Left ventricle myocardium inferior (tissue), 1 donor: ENCODE measurements around the gene PDZD2. TPM values are rescaled to one million over a fixed set of nuclear protein-coding genes. Genes with fewer than 3 reads are reported as not detected.
A peak's percentile ranks its signal among the peaks of the same experiment; 100 is the strongest.
"Not testable (repeated sequence)": the region's sequence is repeated elsewhere in the genome, so short reads cannot be mapped to it uniquely, and the experiment has no call there.

Experiments used
- DNase-seq: peaks from one replicate; pipeline ENCODE4 v3.0.0-alpha.2; 2020
- H3K27ac ChIP-seq: fragments of 200-600 bp; replicated peaks from 2 replicates; pipeline ENCODE4 v1.8.0; 2021
- H3K27me3 ChIP-seq: fragments of 200-600 bp; 2 replicates; pipeline ENCODE4 v1.8.0; 2021; ENCODE audit warnings: low read depth
- H3K36me3 ChIP-seq: fragments of 200-600 bp; 2 replicates; pipeline ENCODE4 v1.8.0; 2021
- H3K4me1 ChIP-seq: fragments of 200-600 bp; 2 replicates; pipeline ENCODE4 v1.8.0; 2021
- H3K4me3 ChIP-seq: fragments of 200-600 bp; 2 replicates; pipeline ENCODE4 v1.8.0; 2021; ENCODE audit warnings: mild to moderate bottlenecking, moderate library complexity
- H3K9me3 ChIP-seq: fragments of 200-600 bp; replicated peaks from 2 replicates; pipeline ENCODE4 v1.8.0; 2021
- intact Hi-C: fragments of 100-400 bp; cut with micrococcal nuclease; formaldehyde crosslinking; loops from one replicate; pipeline ENCODE4 v1.11.0; 2022
- total RNA-seq: library from RNA; stranded (reverse); fragmentation: NEBNext Ultra II Directional; extraction: Animal tissue kit (Norgen Biotek cat#: 25700); gene quantifications from one replicate; pipeline ENCODE4 v1.2.1, GENCODE V29; 2021
- TF ChIP-seq, protein P1 (sequence below): fragments of 200-600 bp; IDR thresholded peaks from 2 replicates; pipeline ENCODE4 v1.8.0; 2021; ENCODE audit warnings: antibody characterized with exemption, mild to moderate bottlenecking, borderline replicate concordance
- donor health status: DM: no; HTN: yes; CAD: no; lungs with severe emphysema.

PDZD2 gene
- total RNA-seq, 1 donor from 2014 or later: 120 TPM

DNA sequence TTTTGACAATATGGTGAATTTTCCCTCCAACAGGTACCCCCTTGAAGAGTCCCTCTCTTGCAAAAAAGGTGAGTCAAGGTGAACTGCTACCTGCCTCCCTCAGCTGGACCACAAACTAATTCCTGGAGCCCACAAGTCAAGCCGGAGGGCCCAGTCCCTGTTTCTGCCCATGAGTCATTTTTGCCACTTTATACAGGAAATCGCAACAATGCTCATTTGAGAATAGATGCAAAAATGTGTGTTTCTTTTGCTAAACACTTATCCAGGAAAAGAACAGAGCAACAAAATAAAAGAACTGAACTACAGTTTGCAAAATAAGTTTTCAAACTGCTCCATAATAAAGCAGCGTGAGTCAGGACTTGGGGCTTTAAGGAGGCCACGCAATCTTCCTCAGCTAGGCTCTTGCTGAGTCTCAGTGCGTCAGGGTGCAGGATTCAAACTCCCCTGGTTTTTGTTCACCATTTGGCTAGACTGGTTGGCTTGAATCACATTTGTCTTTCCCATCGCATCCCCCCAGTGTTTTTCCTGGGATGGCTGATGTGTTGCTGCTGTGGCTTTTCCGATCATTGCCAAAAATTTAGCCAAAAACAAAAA is 432.5 kb downstream of the PDZD2 start:
- DNase-seq: no peak
- TF ChIP-seq, protein P1, sequence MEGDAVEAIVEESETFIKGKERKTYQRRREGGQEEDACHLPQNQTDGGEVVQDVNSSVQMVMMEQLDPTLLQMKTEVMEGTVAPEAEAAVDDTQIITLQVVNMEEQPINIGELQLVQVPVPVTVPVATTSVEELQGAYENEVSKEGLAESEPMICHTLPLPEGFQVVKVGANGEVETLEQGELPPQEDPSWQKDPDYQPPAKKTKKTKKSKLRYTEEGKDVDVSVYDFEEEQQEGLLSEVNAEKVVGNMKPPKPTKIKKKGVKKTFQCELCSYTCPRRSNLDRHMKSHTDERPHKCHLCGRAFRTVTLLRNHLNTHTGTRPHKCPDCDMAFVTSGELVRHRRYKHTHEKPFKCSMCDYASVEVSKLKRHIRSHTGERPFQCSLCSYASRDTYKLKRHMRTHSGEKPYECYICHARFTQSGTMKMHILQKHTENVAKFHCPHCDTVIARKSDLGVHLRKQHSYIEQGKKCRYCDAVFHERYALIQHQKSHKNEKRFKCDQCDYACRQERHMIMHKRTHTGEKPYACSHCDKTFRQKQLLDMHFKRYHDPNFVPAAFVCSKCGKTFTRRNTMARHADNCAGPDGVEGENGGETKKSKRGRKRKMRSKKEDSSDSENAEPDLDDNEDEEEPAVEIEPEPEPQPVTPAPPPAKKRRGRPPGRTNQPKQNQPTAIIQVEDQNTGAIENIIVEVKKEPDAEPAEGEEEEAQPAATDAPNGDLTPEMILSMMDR: no peak
- intact Hi-C loops: no loop called here
- no peak overlapping the region for H3K4me3 ChIP-seq
- H3K4me1 ChIP-seq: peaks cover 29% of the 10 kb centered on the region
- H3K27me3 ChIP-seq: no peaks in the 10 kb centered on the region
- H3K27ac ChIP-seq: peak overlapping the region; percentile 4
- H3K36me3 ChIP-seq: peaks cover 84% of the 10 kb centered on the region
- no peaks in the 10 kb centered on the region for H3K9me3 ChIP-seq

DNA sequence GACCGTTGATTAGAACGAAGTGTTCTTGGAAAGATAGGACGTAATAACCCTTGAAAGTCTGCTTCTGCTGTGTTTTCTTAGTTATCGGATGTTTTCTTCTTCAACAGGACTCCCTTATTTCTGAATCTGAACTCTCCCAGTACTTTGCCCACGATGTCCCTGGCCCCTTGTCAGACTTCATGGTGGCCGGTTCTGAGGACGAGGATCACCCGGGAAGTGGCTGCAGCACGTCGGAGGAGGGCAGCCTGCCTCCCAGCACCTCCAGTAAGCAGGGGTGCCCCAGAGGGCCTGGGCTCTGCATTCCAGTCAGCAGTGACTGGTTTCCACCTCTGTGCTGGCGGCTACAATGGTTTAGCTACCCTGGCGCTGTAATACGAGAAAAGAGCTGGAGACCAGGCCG is 433.1 kb downstream of the PDZD2 start:
- no peaks in the 10 kb centered on the region for H3K27me3 ChIP-seq
- intact Hi-C loops: no loop called here
- TF ChIP-seq, protein P1: no peak
- no peaks in the 10 kb centered on the region for H3K9me3 ChIP-seq
- peaks cover 35% of the 10 kb centered on the region for H3K4me1 ChIP-seq
- no peak for DNase-seq
- no peak overlapping the region for H3K4me3 ChIP-seq
- peaks cover 78% of the 10 kb centered on the region for H3K36me3 ChIP-seq
- peak overlapping the region; percentile 4 for H3K27ac ChIP-seq

DNA sequence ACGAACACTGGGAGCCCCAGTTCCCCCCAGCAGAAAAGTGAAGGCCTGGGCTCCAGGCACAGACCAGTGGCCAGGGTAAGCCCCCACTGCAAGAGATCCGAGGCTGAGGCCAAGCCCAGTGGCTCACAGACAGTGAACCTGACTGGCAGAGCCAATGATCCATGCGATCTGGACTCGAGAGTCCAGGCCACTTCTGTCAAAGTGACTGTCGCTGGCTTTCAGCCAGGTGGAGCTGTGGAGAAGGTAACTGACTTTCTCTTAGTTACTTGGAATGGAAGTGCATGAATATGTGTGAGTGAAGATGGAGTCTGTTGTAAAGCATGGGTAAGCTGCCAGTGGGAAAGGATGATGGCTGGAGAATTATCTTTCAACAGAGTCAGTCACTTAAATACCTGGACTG is 435.5 kb downstream of the PDZD2 start:
- TF ChIP-seq, protein P1: no peak
- H3K27me3 ChIP-seq: no peaks in the 10 kb centered on the region
- H3K4me3 ChIP-seq: no peak overlapping the region
- H3K4me1 ChIP-seq: peaks cover 42% of the 10 kb centered on the region
- H3K9me3 ChIP-seq: no peaks in the 10 kb centered on the region
- intact Hi-C loops: no loop called here
- no peak for DNase-seq
- H3K36me3 ChIP-seq: peaks cover 75% of the 10 kb centered on the region
- H3K27ac ChIP-seq: no peak overlapping the region

DNA sequence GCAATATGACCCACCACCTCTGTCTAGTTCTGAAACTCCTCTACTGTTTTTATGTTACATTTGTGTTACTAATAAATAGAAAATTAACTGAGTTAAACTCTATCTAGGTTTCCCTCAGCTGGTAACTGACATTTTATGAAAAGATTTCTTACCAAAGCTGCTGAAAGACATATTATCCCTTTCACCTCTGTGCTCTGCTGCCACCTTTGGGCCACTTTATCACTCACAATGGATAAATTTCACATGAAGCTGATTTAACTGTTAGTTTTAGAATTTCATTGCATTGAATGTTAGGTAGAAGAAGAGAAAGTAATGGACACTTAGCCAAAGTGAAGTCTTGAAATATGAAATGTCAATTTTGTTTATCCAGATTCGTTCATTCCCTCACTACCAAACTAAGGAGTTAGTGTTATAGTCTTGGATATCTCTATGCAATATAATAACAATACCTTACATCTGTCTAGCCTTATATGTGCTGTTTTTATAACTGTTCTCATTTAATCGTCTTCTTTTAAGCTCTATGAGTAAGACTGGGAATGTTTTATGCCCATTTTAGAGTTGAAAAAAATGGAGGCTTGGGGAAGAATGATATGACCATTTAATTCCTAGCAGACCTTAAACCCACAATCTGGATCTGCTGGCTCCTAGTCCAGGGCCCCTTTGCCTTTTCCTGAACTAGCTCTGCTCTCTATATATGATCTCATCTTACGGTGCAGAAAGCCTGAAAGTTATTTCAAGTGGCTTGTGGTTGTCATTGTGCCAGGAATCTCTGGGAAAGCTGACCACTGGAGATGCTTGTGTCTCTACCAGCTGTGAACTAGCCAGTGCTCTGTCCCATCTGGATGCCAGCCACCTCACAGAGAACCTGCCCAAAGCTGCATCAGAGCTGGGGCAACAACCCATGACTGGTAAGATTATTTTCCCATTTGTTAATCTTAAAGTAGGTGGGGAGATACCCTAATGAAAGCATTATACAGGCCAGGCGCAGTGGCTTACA is 438.1 kb downstream of the PDZD2 start:
- TF ChIP-seq, protein P1: peak; percentile 84
- Histone ChIP-seq H3K36me3 (peaks cover 71% of the 10 kb centered on the region), H3K27ac (peak overlapping the region; percentile 55), H3K4me1 (peaks cover 33% of the 10 kb centered on the region), H3K9me3 (no peaks in the 10 kb centered on the region), H3K4me3 (no peak overlapping the region), H3K27me3 (no peaks in the 10 kb centered on the region)
- intact Hi-C loops: loop anchor here (5.0 kb wide), 2 partner anchors 250 to 495 kb away; no protein-coding TSS in a partner anchor
- peak; percentile 50 for DNase-seq

DNA sequence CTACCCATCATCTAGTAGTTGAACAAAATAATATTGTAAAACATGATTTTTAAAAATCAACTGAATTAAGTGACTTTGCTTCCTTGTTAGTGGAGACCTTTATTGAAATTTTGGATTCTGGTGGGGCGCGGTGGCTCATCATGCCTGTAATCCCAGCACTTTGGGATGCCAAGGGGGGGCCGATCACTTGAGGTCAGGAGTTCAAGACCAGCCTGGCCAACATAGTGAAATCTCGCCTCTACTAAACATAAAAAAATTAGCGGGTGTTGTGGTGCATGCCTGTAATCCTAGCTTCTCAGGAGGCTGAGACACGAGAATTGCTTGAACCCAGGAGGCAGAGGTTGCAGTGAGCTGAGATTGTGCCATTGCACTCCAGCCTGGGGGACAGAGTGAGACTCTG is 439.9 kb downstream of the PDZD2 start:
- H3K9me3 ChIP-seq, H3K4me3 ChIP-seq, H3K27ac ChIP-seq, H3K27me3 ChIP-seq, DNase-seq: not testable (repeated sequence)
- H3K4me1 ChIP-seq: peaks cover 31% of the 10 kb centered on the region
- intact Hi-C loops: loop anchor here (5.0 kb wide), 2 partner anchors 252 to 497 kb away; no protein-coding TSS in a partner anchor
- peaks cover 64% of the 10 kb centered on the region for H3K36me3 ChIP-seq

DNA sequence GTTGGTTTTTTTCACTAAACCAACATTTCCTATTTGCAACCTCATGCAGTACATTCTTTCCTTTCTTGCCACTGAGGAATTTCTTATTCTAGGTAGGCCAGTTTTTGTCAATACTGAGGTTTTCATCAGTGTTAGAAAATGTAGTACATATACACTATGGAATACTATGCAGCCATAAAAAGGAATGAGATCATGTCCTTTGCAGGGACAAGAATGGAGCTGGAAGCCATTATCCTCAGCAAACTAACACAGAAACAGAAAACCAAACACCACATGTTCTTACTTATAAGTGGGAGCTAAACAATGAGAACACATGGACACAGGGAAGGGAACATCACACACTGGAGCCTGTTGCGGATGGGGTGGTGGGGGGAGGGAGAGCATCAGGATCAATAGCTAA is 441.6 kb downstream of the PDZD2 start:
- DNase-seq, H3K9me3 ChIP-seq, H3K4me3 ChIP-seq, H3K27me3 ChIP-seq, intact Hi-C loops, H3K27ac ChIP-seq: not testable (repeated sequence)
- Histone ChIP-seq H3K4me1 (peaks cover 29% of the 10 kb centered on the region), H3K36me3 (peaks cover 56% of the 10 kb centered on the region)
